GM21529 (cell line): ENCODE results near the gene LDLRAD4.

ENCODE experiments used
- ATAC-seq: cut with Tn5 transposase; IDR thresholded peaks from one replicate; pipeline ENCODE4 v1.9.1; 2021; ENCODE audit not compliant: unreplicated experiment

LDLRAD4 gene

DNA sequence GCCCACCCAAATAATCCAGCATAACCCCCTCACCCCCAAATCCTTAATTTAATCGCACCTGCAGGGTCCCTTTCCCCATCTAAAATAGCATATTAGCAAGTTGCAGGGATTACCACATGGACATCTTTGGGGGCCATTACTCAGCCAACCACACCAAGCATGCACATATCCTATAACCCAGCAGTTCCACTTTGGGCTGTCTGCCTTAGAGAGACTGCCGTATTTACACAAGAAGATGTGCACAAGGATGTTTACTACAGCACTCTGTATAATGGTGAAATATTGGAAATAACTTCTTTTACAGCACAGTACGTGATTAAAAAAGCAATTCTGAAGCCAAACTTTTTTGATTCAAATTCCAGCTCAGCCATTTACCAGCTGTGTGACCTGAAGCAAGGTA lies 17.3 kb upstream of the LDLRAD4 start:
- no peak for ATAC-seq

DNA sequence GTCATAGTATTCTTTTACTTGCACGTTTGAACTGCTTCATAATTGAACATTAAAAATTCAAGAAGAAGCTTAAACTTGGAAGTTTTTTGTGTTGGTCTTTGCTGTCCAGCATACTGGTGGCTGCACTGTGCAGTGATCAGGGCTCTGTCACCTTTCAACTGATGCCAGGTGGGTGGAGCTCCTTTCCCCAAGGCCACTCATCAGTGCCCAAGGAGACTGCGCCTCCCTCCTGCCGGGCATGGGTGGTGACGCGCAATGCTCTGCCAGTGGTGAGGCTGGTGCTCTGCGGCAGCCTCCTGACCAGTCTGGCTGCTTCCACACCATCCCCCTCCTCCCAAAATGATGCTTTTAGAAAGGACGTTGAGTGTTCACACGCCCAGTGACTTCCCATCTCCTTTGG lies 16.0 kb upstream of the LDLRAD4 start:
- ATAC-seq: no peak

DNA sequence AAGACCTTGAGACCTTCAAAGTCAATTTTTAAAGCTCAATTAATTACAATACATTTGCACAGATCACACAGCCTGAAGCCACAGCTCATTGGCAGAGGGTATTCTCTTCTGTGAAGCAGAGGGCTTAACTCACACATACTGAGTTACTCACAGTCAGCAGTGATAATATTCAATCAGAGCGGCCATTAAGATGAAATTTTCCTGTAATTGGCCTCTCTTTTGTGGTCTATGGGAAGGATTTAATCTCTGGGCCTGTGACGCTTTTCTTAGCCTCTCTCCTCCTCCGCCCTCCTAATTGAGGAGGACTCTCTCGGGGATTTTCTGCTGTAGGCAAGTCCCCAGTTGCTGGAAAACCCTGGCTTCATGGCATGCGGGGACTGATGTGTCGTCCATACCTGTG lies 12.3 kb upstream of the LDLRAD4 start:
- no peak for ATAC-seq

DNA sequence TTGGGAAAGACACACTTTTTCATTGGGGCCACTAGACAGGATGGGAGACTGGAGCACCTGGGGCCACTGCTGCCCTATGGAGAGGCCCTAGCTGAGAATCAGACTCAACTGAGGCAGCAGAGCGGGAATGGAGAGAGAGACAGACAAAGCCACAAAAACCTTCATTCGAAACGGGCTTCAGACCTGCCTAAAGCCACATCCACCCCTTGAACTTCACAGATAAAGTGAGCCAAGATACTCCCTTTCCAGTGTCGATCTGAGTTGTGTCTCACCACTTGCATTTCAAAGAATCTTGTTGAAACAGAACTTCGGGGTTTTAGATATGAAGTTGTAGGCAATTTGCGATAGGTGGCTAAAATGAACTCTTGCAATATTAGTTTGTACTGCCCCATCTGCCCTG lies 11.3 kb upstream of the LDLRAD4 start:
- no peak for ATAC-seq

- ATAC-seq: no peak
These were observed 7.0 kb upstream of the LDLRAD4 start for GRCh38 chr18:13211534-13211933.

GRCh38 chr18:13213036-13213795 lies 5.3 kb upstream of the LDLRAD4 start:
- no peak for ATAC-seq

GRCh38 chr18:13214609-13215008 lies 4.0 kb upstream of the LDLRAD4 start:
- no peak for ATAC-seq

GRCh38 chr18:13216092-13216582 lies 2.4 kb upstream of the LDLRAD4 start:
- ATAC-seq: no peak

DNA sequence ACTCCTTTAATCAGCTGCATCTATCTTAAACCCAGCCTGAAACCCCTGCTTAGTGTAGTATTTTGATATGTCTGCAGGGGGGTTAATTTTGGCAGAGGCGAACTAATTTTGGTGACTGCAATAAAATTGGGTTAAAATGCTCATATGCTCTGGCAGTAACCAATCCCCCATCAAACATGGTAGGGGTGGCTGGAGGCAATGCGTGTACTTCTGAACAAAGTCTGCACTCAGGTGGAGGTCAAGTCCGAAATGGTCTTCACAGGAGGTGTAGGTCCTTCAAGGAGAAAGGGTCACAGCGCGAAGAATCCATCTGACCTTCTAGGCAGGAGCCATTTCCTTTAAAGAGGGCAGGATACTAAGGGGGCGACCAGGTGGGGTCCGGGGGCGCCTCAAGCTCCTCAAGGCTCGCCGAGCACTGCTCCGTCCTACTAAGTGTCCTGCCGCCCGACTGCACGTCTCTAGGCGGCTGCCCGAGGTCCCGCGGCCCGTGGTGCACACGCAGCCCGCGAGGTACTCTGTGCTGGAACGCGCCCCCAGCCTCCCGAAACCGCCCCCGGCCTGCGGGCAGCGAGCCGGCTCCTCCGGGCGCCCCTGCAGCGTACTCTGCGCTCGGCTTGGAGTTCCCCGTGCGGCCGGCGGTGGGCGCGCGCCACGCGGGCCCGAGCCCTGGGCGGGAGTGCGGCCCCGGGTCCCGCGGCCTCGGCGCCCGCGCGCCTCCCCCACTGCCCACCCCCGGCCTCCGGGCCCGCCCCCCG lies 1.7 kb upstream of the LDLRAD4 start:
- ATAC-seq: no peak

GRCh38 chr18:13217466-13217961 lies 1.0 kb upstream of the LDLRAD4 start:
- ATAC-seq: no peak

DNA sequence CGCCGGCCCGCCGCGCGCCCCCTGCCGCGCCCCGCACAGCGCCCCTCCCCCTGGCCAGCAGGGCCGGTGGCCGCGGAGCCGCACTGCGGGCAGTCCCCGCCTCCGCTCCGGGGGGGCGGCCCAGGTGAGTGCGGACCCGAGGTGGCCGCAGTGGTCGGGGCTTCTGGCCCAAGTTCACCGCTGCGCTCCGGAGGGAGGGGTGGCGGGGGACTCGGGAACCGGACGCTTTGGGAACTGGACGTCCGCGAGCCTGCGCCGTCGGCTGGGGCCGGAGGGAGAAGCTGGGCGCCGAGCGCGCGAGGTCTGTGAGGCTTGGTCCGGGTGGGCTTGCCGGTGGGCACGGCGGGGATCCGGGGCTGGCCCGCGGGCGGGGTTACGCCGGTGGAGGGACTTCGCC lies 591 bp upstream of the LDLRAD4 start:
- no peak for ATAC-seq

DNA sequence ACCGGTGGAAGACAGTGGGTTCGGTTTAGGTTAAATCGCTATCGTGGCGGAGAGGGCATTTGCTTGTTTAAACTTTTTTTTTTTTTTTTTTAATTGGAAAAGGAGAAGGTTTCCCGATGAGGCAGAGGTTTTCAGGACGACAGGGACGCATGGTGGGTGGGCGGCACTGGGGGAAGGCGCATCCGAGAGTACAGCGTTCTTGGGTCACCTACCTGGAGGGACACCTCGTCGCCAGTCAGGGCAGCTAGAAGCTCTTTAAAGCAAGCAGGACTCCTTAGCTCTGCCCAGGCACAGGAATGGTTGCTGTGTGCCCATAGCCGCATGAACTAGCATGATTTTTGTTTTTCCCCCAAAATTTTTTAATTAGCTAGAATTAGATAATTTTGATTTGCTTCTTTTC lies 437 bp downstream of the LDLRAD4 start:
- no peak for ATAC-seq

DNA sequence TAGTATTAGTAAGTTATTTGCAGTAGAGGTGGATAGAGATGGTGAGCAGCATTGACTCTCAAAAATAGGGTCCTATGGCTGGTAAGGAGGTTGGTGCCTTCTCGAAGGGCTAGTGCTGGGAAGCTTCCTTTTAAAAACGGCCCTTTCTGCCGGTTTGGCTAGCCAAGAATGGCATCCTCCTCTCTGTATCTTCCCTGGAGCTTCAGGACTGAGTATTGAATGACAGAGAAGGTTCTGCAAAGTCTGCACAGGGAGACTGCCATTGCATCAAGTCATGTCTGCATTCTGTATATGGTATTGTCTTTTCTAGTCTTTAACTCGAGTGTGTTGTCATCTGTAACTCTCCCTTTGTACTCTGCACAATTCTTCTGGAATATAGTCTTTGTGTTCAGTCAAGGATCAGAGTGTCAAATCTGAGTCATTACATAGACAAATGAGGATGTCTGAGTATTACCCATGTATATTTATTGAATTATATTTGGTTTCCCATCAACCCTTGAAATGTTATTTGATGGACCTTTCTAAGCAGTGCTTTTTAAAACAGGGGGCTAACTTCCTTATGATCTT lies 1.1 kb downstream of the LDLRAD4 start:
- no peak for ATAC-seq

- ATAC-seq: no peak
These were observed 1.9 kb downstream of the LDLRAD4 start for GRCh38 chr18:13220361-13220991.

GRCh38 chr18:13221869-13222855 lies 3.6 kb downstream of the LDLRAD4 start:
- no peak for ATAC-seq

GRCh38 chr18:13222856-13223281 lies 4.3 kb downstream of the LDLRAD4 start:
- ATAC-seq: no peak

DNA sequence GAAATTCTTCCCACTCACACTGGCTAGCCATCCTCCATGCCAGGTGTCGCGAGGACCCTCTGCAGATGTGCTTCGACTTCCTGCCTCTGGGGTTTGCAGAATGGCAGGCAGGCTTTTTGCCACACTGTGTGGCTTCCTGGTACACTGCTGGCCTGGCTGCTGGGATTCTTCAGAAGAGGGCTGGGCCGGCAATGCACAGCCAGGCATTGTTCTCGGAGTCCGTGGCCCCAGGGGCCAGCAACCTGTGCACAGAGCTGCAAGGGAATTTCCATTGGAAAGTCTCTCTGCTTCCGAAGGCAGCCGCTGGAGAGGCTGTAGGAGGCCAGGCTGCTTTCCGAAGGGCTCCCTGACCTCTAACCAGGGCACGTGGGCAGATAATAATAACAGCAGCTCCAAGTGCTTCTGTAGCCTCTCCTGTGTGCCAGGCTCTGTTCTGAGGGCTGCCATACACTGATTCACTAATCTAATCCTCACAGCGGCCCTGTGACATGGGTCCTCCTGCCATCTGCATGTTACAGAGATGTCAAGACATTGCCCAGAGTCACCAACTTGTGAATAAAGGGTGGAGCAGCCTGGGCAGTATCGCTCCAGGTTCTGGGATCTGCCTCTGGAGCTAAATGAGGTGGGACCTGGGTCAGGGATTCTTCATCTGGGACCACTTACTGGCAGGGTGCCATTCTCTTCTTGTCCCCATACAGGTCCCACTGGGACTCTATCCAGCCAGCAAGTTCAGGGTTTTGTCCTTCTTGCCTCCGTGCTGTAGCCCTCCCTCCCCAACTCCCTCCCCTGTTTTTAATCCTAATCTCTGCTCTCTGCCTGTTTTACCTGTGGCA lies 5.0 kb downstream of the LDLRAD4 start:
- no peak for ATAC-seq

- no peak for ATAC-seq
These were observed 6.7 kb downstream of the LDLRAD4 start for GRCh38 chr18:13225261-13225660.

DNA sequence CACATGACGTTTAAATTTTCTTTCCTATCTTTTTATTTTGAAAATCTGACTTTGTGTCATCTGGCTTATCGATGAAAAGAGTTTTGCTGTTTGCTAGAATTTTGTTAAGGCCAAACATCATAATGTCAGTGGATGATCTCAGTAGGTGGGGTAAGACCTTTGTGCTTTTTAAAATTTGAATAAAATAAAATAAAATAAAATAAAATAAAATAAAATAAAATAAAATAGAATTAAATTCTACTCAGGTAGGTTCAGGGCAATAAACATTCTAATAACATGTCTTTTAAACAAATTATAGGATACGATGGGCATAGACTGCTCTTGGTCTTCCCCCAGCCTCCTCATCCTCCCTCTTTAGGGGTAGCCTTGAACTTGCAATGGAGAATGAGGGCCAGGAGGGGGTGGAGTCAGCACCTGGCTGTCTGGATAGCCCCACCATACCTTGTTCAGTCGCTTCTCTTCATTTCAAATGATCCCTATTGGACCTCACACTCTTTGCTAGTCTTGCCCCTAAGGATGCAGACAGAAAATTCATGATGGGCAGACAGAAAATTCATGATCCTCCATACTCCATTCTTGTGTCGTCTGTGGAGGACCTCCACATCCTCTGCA lies 8.1 kb downstream of the LDLRAD4 start:
- no peak for ATAC-seq
